OCI-LY7 (cell line): ENCODE results near the gene SLX4. TPM values are rescaled to one million over a fixed set of nuclear protein-coding genes. Genes with fewer than 3 reads are reported as not detected.
"Not testable (repeated sequence)": the region's sequence is repeated elsewhere in the genome, so short reads cannot be mapped to it uniquely, and the experiment has no call there.

Experiments used
- BruUV-seq: library from RNA; stranded (reverse); fragments of 400-500 nt; replicated peaks from 2 replicates; lab custom pipeline; 2021; lab: Mats Ljungman, UMichigan
- CTCF ChIA-PET: fragments of 300-600 bp; sonication (Branson Sonifier 250); formaldehyde crosslinking; loops from one replicate; lab custom pipeline; 2022; ENCODE audit warnings: antibody characterized with exemption; ENCODE audit not compliant: unreplicated experiment; lab: Charles Lee
- POLR2A ChIA-PET: fragments of 300-600 bp; sonication (Branson Sonifier 250); formaldehyde crosslinking; loops from one replicate; lab custom pipeline; 2022; ENCODE audit warnings: antibody characterized with exemption; lab: Charles Lee
- DNase-seq: peaks from one replicate; pipeline ENCODE4 v3.0.0-alpha.2; 2015; ENCODE audit warnings: low spot score
- H2AFZ ChIP-seq: fragments of 200-600 bp; sonication (generic), shearing (Covaris generic); 2 replicates; pipeline ENCODE4 v1.6.1; 2014; ENCODE audit warnings: mild to moderate bottlenecking, antibody characterized with exemption, low read length, moderate library complexity
- H3K27ac ChIP-seq: fragments of 200-600 bp; sonication (generic); 2 replicates; pipeline ENCODE4 v1.5.1; 2014; ENCODE audit warnings: mixed run types, low read depth, mild to moderate bottlenecking, moderate library complexity, low read length, inconsistent platforms; ENCODE audit not compliant: poor library complexity, severe bottlenecking
- H3K36me3 ChIP-seq: fragments of 200-600 bp; sonication (generic); 2 replicates; pipeline ENCODE4 v1.6.1; 2014; ENCODE audit warnings: mild to moderate bottlenecking, antibody characterized with exemption, low read length, moderate library complexity, mixed read lengths; ENCODE audit not compliant: insufficient read depth
- H3K4me1 ChIP-seq: fragments of 200-600 bp; sonication (generic); 2 replicates; pipeline ENCODE4 v1.5.1; 2014; ENCODE audit warnings: mild to moderate bottlenecking, low read length; ENCODE audit not compliant: insufficient read depth, poor library complexity, severe bottlenecking
- H3K4me2 ChIP-seq: fragments of 200-600 bp; sonication (generic); 2 replicates; pipeline ENCODE4 v1.6.1; 2014; ENCODE audit warnings: mild to moderate bottlenecking, low read length
- H3K4me3 ChIP-seq: fragments of 200-600 bp; sonication (generic); 2 replicates; pipeline ENCODE4 v1.5.1; 2014; ENCODE audit warnings: mild to moderate bottlenecking, low read depth, low read length; ENCODE audit not compliant: poor library complexity, severe bottlenecking
- H3K79me2 ChIP-seq: fragments of 200-600 bp; sonication (generic); 2 replicates; pipeline ENCODE4 v1.6.1; 2016; ENCODE audit warnings: low read depth, mild to moderate bottlenecking, low read length, moderate library complexity, mixed read lengths; ENCODE audit not compliant: insufficient read depth
- H3K9me2 ChIP-seq: fragments of 200-600 bp; sonication (generic); 2 replicates; pipeline ENCODE4 v1.6.1; 2016; ENCODE audit warnings: mild to moderate bottlenecking, low read length, mixed read lengths; ENCODE audit not compliant: insufficient read depth
- H3K9me3 ChIP-seq: fragments of 200-600 bp; sonication (generic); 2 replicates; pipeline ENCODE4 v1.6.1; 2014; ENCODE audit warnings: mild to moderate bottlenecking, mixed run types, low read length, mixed read lengths
- H4K20me1 ChIP-seq: fragments of 200-600 bp; sonication (generic); 2 replicates; pipeline ENCODE4 v1.6.1; 2014; ENCODE audit warnings: mild to moderate bottlenecking, antibody characterized with exemption, low read length, moderate library complexity, mixed read lengths; ENCODE audit not compliant: insufficient read depth
- EZH2phosphoT487 ChIP-seq: fragments of 200-600 bp; sonication (generic); IDR thresholded peaks from 2 replicates; pipeline ENCODE4 v1.6.1; 2018; ENCODE audit warnings: low read depth, borderline replicate concordance, mild to moderate bottlenecking, mixed run types, antibody characterized with exemption, low read length, moderate library complexity, mixed read lengths
- intact Hi-C: fragments of 100-400 bp; cut with micrococcal nuclease; formaldehyde crosslinking; loops from one replicate; pipeline ENCODE4 v1.10.0; 2022; ENCODE audit not compliant: unreplicated experiment
- total RNA-seq, 2 experiments: library from RNA; depleted of rRNA in 1 of 2; stranded (reverse); fragments of >200 nt in 1 of 2; shearing (Covaris generic) in 1 of 2; gene quantifications; 2 replicates each; pipeline ENCODE4 v1.2.3, GENCODE V29; 2014 to 2022
- TF ChIP-seq, protein P1 (sequence below): fragments of 200-600 bp; sonication (generic); conservative IDR thresholded peaks from 2 replicates; pipeline ENCODE4 v1.5.1; 2014; ENCODE audit warnings: mild to moderate bottlenecking, antibody characterized with exemption, low read length, moderate library complexity, mixed read lengths

The SLX4 gene
- total RNA-seq, 2 experiments from 2014 or later: 13.2 to 35.7 TPM

DNA sequence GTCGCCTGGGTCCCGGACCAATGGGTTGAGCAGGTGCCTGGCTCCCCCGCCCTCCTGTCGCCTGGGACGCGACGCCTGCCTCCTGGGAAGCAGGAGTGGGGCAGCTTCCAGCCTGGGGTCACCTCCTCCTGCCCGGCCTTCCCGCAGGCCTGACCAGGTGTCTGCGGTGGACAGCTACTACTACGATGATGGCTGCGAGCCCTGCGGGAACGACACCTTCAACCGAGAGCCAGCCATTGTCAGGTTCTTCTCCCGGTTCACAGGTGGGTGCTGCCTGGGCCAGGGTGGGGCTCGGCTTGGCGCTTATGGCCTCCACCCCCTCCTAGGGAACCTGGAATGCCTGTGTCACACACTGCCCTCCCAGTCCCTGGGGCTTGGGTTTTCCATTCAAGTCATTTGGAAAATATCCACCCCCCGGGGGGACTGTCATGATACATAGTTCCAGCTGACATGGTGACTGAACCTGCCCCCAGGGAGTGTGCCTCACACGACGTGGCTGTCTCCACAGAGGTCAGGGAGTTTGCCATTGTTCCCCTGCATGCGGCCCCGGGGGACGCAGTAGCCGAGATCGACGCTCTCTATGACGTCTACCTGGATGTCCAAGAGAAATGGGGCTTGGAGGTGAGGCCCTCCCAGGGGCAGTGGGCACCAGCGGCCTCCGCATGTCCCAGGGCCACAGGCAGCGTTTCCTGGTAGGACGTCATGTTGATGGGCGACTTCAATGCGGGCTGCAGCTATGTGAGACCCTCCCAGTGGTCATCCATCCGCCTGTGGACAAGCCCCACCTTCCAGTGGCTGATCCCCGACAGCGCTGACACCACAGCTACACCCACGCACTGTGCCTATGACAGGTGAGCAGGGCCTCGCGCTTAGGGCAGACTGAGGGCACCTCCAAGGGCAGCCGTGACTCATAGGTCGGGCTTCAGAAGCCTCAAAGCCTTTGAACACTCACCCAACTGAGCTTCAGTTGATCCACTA is 45.4 kb upstream of the SLX4 start:
- Histone ChIP-seq H3K9me2 (no peaks in the 10 kb centered on the region), H3K4me3 (no peak overlapping the region), H2AFZ (no peak overlapping the region), H3K27ac (no peak overlapping the region), H3K79me2 (no peaks in the 10 kb centered on the region), H3K4me1 (peaks cover 12% of the 10 kb centered on the region), H3K36me3 (peaks cover 95% of the 10 kb centered on the region), H3K9me3 (no peaks in the 10 kb centered on the region), H3K4me2 (no peak overlapping the region), H4K20me1 (no peaks in the 10 kb centered on the region)
- ChIA-PET CTCF (interaction anchor here (0.6 kb wide), 1 partner anchor 223 kb away, joined by 3 read pairs; no protein-coding TSS in a partner anchor), POLR2A (no interaction called here)
- no peak for DNase-seq
- intact Hi-C loops: no loop called here
- BruUV-seq: no TSS peak
- TF ChIP-seq, protein P1, sequence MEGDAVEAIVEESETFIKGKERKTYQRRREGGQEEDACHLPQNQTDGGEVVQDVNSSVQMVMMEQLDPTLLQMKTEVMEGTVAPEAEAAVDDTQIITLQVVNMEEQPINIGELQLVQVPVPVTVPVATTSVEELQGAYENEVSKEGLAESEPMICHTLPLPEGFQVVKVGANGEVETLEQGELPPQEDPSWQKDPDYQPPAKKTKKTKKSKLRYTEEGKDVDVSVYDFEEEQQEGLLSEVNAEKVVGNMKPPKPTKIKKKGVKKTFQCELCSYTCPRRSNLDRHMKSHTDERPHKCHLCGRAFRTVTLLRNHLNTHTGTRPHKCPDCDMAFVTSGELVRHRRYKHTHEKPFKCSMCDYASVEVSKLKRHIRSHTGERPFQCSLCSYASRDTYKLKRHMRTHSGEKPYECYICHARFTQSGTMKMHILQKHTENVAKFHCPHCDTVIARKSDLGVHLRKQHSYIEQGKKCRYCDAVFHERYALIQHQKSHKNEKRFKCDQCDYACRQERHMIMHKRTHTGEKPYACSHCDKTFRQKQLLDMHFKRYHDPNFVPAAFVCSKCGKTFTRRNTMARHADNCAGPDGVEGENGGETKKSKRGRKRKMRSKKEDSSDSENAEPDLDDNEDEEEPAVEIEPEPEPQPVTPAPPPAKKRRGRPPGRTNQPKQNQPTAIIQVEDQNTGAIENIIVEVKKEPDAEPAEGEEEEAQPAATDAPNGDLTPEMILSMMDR: no peak
- no peak for TF ChIP-seq EZH2phosphoT487

GRCh38 chr16:3656160-3656490 is 44.7 kb upstream of the SLX4 start:
- H3K4me3 ChIP-seq, H2AFZ ChIP-seq, H3K4me2 ChIP-seq, H3K9me3 ChIP-seq, H4K20me1 ChIP-seq, H3K27ac ChIP-seq, DNase-seq, H3K79me2 ChIP-seq, POLR2A ChIA-PET, H3K9me2 ChIP-seq, intact Hi-C loops, BruUV-seq, CTCF ChIA-PET: not testable (repeated sequence)
- H3K36me3 ChIP-seq: peaks cover 95% of the 10 kb centered on the region
- H3K4me1 ChIP-seq: peaks cover 12% of the 10 kb centered on the region

- TF ChIP-seq EZH2phosphoT487: no peak
- TF ChIP-seq, protein P1: no peak
- POLR2A ChIA-PET: no interaction called here
These were observed 44.2 kb upstream of the SLX4 start for GRCh38 chr16:3655396-3656159.

More at GRCh38 chr16:3655396-3656159, 44.2 kb upstream of the SLX4 start:
- no peak for DNase-seq
- no TSS peak for BruUV-seq
- Histone ChIP-seq H3K4me1 (peaks cover 12% of the 10 kb centered on the region), H3K27ac (no peak overlapping the region), H3K79me2 (no peaks in the 10 kb centered on the region), H3K9me2 (no peaks in the 10 kb centered on the region), H3K9me3 (no peaks in the 10 kb centered on the region), H2AFZ (no peak overlapping the region), H3K4me2 (no peak overlapping the region), H3K36me3 (peaks cover 93% of the 10 kb centered on the region), H3K4me3 (no peak overlapping the region), H4K20me1 (no peaks in the 10 kb centered on the region)
- CTCF ChIA-PET: interaction anchor here (0.5 kb wide), 1 partner anchor 109 kb away, joined by 3 read pairs; no protein-coding TSS in a partner anchor
- intact Hi-C loops: loop anchor here (2.0 kb wide), 1 partner anchor 29 kb away; no protein-coding TSS in a partner anchor
